SK-N-SH (cell line): Measurements from ENCODE around the gene DHODH.

ENCODE experiments used
- CHD2 ChIP-seq: fragments of 150-350 bp; IDR thresholded peaks from 2 replicates; pipeline ENCODE4 v1.6.1; 2018; ENCODE audit warnings: low read length; ENCODE audit not compliant: partially characterized antibody
- TF ChIP-seq, protein P1 (sequence below): fragments of 200-600 bp; sonication (generic); IDR thresholded peaks from 2 replicates; pipeline ENCODE4 v1.6.1; 2017; ENCODE audit warnings: antibody characterized with exemption, mild to moderate bottlenecking, moderate library complexity

DNA sequence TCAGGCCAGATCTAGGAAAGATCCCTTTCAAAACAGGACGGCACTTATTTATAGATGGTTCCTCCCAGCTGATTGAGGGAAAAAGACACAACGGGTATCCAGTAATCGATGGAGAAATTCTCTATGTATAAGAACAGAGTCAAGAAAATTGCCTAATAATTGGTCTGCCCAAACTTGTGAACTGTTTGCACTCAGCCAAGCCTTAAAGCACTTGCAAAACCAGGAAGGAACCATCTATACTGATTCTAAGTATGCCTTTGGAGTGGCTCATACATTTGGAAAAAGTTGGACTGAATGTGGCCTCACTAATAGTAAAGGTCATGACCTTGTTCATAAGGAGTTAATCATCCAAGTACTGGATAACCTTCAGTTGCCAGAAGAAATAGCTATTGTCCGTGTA is 60.4 kb downstream of the DHODH start:
- no peak for TF ChIP-seq CHD2
- TF ChIP-seq, protein P1, sequence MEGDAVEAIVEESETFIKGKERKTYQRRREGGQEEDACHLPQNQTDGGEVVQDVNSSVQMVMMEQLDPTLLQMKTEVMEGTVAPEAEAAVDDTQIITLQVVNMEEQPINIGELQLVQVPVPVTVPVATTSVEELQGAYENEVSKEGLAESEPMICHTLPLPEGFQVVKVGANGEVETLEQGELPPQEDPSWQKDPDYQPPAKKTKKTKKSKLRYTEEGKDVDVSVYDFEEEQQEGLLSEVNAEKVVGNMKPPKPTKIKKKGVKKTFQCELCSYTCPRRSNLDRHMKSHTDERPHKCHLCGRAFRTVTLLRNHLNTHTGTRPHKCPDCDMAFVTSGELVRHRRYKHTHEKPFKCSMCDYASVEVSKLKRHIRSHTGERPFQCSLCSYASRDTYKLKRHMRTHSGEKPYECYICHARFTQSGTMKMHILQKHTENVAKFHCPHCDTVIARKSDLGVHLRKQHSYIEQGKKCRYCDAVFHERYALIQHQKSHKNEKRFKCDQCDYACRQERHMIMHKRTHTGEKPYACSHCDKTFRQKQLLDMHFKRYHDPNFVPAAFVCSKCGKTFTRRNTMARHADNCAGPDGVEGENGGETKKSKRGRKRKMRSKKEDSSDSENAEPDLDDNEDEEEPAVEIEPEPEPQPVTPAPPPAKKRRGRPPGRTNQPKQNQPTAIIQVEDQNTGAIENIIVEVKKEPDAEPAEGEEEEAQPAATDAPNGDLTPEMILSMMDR, result no peak
